Measurements from ENCODE around the gene GOSR2. TPM values are rescaled to one million over a fixed set of nuclear protein-coding genes. Genes with fewer than 3 reads are reported as not detected.

Gene GOSR2
- total RNA-seq, 1 experiment from 2014 or later, result 36.5 TPM

DNA sequence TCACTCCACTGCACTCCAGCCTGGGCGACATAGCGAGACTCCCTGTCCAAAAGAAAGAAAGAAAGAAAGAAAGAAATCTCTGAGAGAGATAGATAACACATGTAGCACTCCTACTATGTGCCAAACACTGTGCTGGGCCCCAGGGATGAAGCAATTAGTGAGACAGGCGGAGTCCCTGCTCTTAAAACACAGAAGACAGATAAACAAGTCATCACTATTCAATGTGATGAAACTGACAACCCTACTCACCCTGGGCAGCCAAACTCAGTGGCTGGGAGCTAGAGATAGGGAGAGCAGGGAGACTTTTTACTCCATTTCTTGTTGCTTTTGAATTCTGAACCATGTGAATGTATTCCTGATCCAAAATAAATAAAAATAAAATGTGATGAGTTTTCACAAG is 35.2 kb upstream of the GOSR2 start:
- no peaks in the 10 kb centered on the region for H3K27me3 ChIP-seq (ENCODE audit: control insufficient read depth, insufficient read depth, low read length)
- CTCF ChIA-PET, result no interaction called here
- H3K9me3 ChIP-seq (ENCODE audit: control insufficient read depth, insufficient read depth, low read depth, low read length), result no peaks in the 10 kb centered on the region
- TF ChIP-seq POLR2AphosphoS5 (IDR thresholded peaks at IDR 0.05; ENCODE audit: low read depth, low read length) (no peak), SIN3A (IDR thresholded peaks at IDR 0.05; ENCODE audit: borderline replicate concordance, insufficient read depth, low read depth, low read length) (no peak), TCF7L2 (IDR thresholded peaks at IDR 0.05; ENCODE audit: low read depth, low read length) (no peak)
- TF ChIP-seq, protein P1, sequence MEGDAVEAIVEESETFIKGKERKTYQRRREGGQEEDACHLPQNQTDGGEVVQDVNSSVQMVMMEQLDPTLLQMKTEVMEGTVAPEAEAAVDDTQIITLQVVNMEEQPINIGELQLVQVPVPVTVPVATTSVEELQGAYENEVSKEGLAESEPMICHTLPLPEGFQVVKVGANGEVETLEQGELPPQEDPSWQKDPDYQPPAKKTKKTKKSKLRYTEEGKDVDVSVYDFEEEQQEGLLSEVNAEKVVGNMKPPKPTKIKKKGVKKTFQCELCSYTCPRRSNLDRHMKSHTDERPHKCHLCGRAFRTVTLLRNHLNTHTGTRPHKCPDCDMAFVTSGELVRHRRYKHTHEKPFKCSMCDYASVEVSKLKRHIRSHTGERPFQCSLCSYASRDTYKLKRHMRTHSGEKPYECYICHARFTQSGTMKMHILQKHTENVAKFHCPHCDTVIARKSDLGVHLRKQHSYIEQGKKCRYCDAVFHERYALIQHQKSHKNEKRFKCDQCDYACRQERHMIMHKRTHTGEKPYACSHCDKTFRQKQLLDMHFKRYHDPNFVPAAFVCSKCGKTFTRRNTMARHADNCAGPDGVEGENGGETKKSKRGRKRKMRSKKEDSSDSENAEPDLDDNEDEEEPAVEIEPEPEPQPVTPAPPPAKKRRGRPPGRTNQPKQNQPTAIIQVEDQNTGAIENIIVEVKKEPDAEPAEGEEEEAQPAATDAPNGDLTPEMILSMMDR (IDR thresholded peaks at IDR 0.05), result no peak
- TF ChIP-seq, protein P2, sequence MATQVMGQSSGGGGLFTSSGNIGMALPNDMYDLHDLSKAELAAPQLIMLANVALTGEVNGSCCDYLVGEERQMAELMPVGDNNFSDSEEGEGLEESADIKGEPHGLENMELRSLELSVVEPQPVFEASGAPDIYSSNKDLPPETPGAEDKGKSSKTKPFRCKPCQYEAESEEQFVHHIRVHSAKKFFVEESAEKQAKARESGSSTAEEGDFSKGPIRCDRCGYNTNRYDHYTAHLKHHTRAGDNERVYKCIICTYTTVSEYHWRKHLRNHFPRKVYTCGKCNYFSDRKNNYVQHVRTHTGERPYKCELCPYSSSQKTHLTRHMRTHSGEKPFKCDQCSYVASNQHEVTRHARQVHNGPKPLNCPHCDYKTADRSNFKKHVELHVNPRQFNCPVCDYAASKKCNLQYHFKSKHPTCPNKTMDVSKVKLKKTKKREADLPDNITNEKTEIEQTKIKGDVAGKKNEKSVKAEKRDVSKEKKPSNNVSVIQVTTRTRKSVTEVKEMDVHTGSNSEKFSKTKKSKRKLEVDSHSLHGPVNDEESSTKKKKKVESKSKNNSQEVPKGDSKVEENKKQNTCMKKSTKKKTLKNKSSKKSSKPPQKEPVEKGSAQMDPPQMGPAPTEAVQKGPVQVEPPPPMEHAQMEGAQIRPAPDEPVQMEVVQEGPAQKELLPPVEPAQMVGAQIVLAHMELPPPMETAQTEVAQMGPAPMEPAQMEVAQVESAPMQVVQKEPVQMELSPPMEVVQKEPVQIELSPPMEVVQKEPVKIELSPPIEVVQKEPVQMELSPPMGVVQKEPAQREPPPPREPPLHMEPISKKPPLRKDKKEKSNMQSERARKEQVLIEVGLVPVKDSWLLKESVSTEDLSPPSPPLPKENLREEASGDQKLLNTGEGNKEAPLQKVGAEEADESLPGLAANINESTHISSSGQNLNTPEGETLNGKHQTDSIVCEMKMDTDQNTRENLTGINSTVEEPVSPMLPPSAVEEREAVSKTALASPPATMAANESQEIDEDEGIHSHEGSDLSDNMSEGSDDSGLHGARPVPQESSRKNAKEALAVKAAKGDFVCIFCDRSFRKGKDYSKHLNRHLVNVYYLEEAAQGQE (IDR thresholded peaks at IDR 0.05; ENCODE audit: insufficient read depth in 1 of 2, low read depth in 2 of 2, low read length in 1 of 2), result no peak
- no peak overlapping the region for H3K4me3 ChIP-seq (ENCODE audit: low read depth in 2 of 2, low read length in 2 of 2)
- in situ Hi-C loops (cut with HindIII; ENCODE audit: low pct_unique_long_range_greater_than_20kb, low sequenced_read_pairs) (no loop called here), intact Hi-C loops (cut with micrococcal nuclease; ENCODE audit: unreplicated experiment) (no loop called here)
- no peak overlapping the region for H3K27ac ChIP-seq (ENCODE audit: low read length)
- ATAC-seq (no peak), DNase-seq (ENCODE audit: low read depth, low spot score) (no peak)
- POLR2A ChIA-PET, result no interaction called here
- H3K4me1 ChIP-seq (ENCODE audit: control insufficient read depth, insufficient read depth, low read length), result no peaks in the 10 kb centered on the region
- BruUV-seq (replicated peaks), result no TSS peak
- H3K36me3 ChIP-seq (ENCODE audit: control insufficient read depth, insufficient read depth, low read length), result no peaks in the 10 kb centered on the region

DNA sequence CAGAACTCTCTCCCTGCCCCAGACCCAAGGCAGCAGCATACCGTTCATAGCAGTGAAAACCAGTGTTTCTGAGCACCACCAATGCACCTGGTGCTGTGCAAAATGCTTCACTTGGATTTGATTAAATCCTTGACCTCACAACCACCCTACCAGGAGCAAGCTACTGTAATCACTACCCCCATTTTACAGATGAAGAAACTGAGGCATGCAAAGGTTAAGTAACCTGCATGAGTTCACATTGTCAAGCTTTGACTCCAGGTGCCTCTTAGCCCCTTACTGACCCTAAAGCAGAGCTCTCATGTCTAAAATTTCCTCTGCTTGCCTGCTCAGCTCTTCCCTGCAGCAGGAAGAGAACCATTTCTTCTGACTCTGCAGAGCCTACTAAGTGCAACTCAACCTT is 34.2 kb upstream of the GOSR2 start:
- ChIA-PET CTCF (no interaction called here), POLR2A (no interaction called here)
- in situ Hi-C loops (cut with HindIII; ENCODE audit: low pct_unique_long_range_greater_than_20kb, low sequenced_read_pairs) (no loop called here), intact Hi-C loops (cut with micrococcal nuclease; ENCODE audit: unreplicated experiment) (no loop called here)
- Histone ChIP-seq H3K27ac (ENCODE audit: low read length) (no peak overlapping the region), H3K9me3 (ENCODE audit: control insufficient read depth, insufficient read depth, low read depth, low read length) (no peaks in the 10 kb centered on the region), H3K4me3 (ENCODE audit: low read depth in 2 of 2, low read length in 2 of 2) (no peak overlapping the region), H3K27me3 (ENCODE audit: control insufficient read depth, insufficient read depth, low read length) (no peaks in the 10 kb centered on the region), H3K36me3 (ENCODE audit: control insufficient read depth, insufficient read depth, low read length) (no peaks in the 10 kb centered on the region), H3K4me1 (ENCODE audit: control insufficient read depth, insufficient read depth, low read length) (no peaks in the 10 kb centered on the region)
- ATAC-seq (no peak), DNase-seq (ENCODE audit: low read depth, low spot score) (no peak)
- BruUV-seq (replicated peaks), result no TSS peak
- TF ChIP-seq POLR2AphosphoS5 (IDR thresholded peaks at IDR 0.05; ENCODE audit: low read depth, low read length), result no peak

DNA sequence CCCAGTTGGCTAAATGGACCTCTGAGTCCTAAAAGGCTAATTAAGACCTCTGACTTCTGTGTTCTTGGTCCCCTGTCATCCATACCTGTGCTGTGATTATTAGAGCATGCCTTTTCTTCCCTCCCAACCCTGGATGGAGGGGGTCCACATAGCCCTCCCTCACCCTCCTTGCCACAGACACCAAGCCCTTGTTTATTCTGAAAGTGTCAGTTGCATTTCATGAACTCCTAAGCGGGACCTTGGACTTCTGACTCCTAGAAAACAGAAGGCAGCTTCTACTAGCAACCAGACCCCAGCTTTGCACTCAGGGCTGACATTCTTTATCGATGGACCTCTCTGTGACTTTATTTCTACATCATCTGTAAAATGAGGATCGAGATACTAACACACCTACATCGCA is 33.4 kb upstream of the GOSR2 start:
- ChIA-PET POLR2A (no interaction called here), CTCF (no interaction called here)
- Histone ChIP-seq H3K4me3 (ENCODE audit: low read depth in 2 of 2, low read length in 2 of 2) (no peak overlapping the region), H3K27me3 (ENCODE audit: control insufficient read depth, insufficient read depth, low read length) (no peaks in the 10 kb centered on the region), H3K9me3 (ENCODE audit: control insufficient read depth, insufficient read depth, low read depth, low read length) (no peaks in the 10 kb centered on the region), H3K27ac (ENCODE audit: low read length) (no peak overlapping the region), H3K36me3 (ENCODE audit: control insufficient read depth, insufficient read depth, low read length) (no peaks in the 10 kb centered on the region), H3K4me1 (ENCODE audit: control insufficient read depth, insufficient read depth, low read length) (no peaks in the 10 kb centered on the region)
- DNase-seq (ENCODE audit: low read depth, low spot score), result no peak
- ATAC-seq, result no peak
- TF ChIP-seq, protein P2 (IDR thresholded peaks at IDR 0.05; ENCODE audit: insufficient read depth in 1 of 2, low read depth in 2 of 2, low read length in 1 of 2), result no peak
- TF ChIP-seq, protein P1 (IDR thresholded peaks at IDR 0.05), result no peak
- TF ChIP-seq TCF7L2 (IDR thresholded peaks at IDR 0.05; ENCODE audit: low read depth, low read length) (no peak), SIN3A (IDR thresholded peaks at IDR 0.05; ENCODE audit: borderline replicate concordance, insufficient read depth, low read depth, low read length) (no peak), POLR2AphosphoS5 (IDR thresholded peaks at IDR 0.05; ENCODE audit: low read depth, low read length) (no peak)
- in situ Hi-C loops (cut with HindIII; ENCODE audit: low pct_unique_long_range_greater_than_20kb, low sequenced_read_pairs) (no loop called here), intact Hi-C loops (cut with micrococcal nuclease; ENCODE audit: unreplicated experiment) (no loop called here)
- no TSS peak for BruUV-seq (replicated peaks)

Data from Panc1 (cell line).